HepG2 (cell line): ENCODE data around the gene SEC24D. TPM values are rescaled to one million over a fixed set of nuclear protein-coding genes. Genes with fewer than 3 reads are reported as not detected.

Source experiments
- ATAC-seq: fragments of 200-7000 bp; cut with Tn5 transposase; 3 replicates; pipeline ENCODE4 v1.9.1; 2020; ENCODE audit warnings: mild to moderate bottlenecking, moderate library complexity
- BruUV-seq: library from RNA; stranded (reverse); fragments of 400-500 nt; replicated peaks from 2 replicates; lab custom pipeline; 2021; lab: Mats Ljungman, UMichigan
- CTCF ChIA-PET: fragments of 300-600 bp; formaldehyde crosslinking; extraction: SDS; loops from one replicate; lab custom pipeline; 2021; ENCODE audit warnings: low total read pairs, inconsistent platforms, low intra/inter-chr PET ratio; lab: Yijun Ruan, JAX
- POLR2A ChIA-PET: fragments of 350-600 bp; sonication (Branson Sonifier 250); formaldehyde crosslinking; loops from one replicate; lab custom pipeline; 2020; ENCODE audit warnings: antibody characterized with exemption, inconsistent platforms; lab: Yijun Ruan, JAX
- DNase-seq: peaks from one replicate; pipeline ENCODE4 v3.0.0-alpha.2; 2015; ENCODE audit warnings: low spot score
- FAIRE-seq: peaks from 3 replicates; lab custom pipeline; 2011; peaks lifted over from hg19 to GRCh38; lab: Jason Lieb, UNC
- H2AFZ ChIP-seq: one replicate; pipeline ENCODE4 v1.6.1; 2011; ENCODE audit warnings: low read length, inconsistent platforms
- H3K27ac ChIP-seq: fragments of 300-600 bp; 3 replicates; pipeline ENCODE4 v1.8.0; 2011; ENCODE audit warnings: mixed run types, mild to moderate bottlenecking, mixed read lengths, low read length, inconsistent platforms; ENCODE audit not compliant: insufficient read depth; ENCODE audit errors: extremely low read length
- H3K27me3 ChIP-seq, 2 experiments: fragments of 200-600 bp in 1 of 2; 2 replicates in 1 of 2; 3 replicates in 1 of 2; pipeline versions ENCODE4 v1.6.0 to v1.8.0; 2011; ENCODE audit warnings: low read length in 2 of 2, mild to moderate bottlenecking in 2 of 2, moderate library complexity in 2 of 2, inconsistent platforms in 1 of 2; ENCODE audit not compliant: insufficient read depth in 2 of 2, control insufficient read depth in 1 of 2
- H3K36me3 ChIP-seq, 2 experiments: fragments of 200-600 bp in 1 of 2; replicated peaks in 1 of 2; 2 replicates in 1 of 2; 3 replicates in 1 of 2; pipeline versions ENCODE4 v1.5.1 to v1.8.0; 2011; ENCODE audit warnings: low read length in 2 of 2, inconsistent platforms in 1 of 2; ENCODE audit not compliant: insufficient read depth in 2 of 2, control insufficient read depth in 1 of 2
- H3K4me1 ChIP-seq: 2 replicates; pipeline ENCODE4 v1.5.1; 2012; ENCODE audit warnings: low read length, inconsistent platforms; ENCODE audit not compliant: insufficient read depth
- H3K4me2 ChIP-seq: 2 replicates; pipeline ENCODE4 v1.6.0; 2011; ENCODE audit warnings: low read depth, low read length, inconsistent platforms
- H3K4me3 ChIP-seq, 3 experiments: fragments of 200-600 bp in 1 of 3; sonication (generic), shearing (Covaris generic) in 1 of 3; replicated peaks in 1 of 3; 2 replicates each; pipeline ENCODE4 v1.5.1; 2011 to 2016; ENCODE audit warnings: low read length in 3 of 3, inconsistent platforms in 2 of 3, low read depth in 2 of 3, mild to moderate bottlenecking in 2 of 3, control low read depth in 1 of 3, mixed read lengths in 1 of 3; ENCODE audit not compliant: insufficient read depth in 1 of 3
- H3K79me2 ChIP-seq: one replicate; pipeline ENCODE4 v1.6.1; 2011; ENCODE audit warnings: low read length, inconsistent platforms; ENCODE audit not compliant: insufficient read depth
- H3K9ac ChIP-seq: 2 replicates; pipeline ENCODE4 v1.6.0; 2011; ENCODE audit warnings: mild to moderate bottlenecking, low read depth, low read length, inconsistent platforms; ENCODE audit not compliant: insufficient read depth
- H3K9me3 ChIP-seq: 2 replicates; pipeline ENCODE4 v1.5.1; 2012; ENCODE audit warnings: mild to moderate bottlenecking, low read length
- H4K20me1 ChIP-seq: 2 replicates; pipeline ENCODE4 v1.6.0; 2011; ENCODE audit warnings: inconsistent platforms, mild to moderate bottlenecking, low read length, moderate library complexity; ENCODE audit not compliant: insufficient read depth
- CCDC6 ChIP-seq: sonication (generic); formaldehyde crosslinking; IDR thresholded peaks from 2 replicates; pipeline ENCODE4 v1.8.1; 2022; ENCODE audit warnings: mild to moderate bottlenecking, missing genetic modification reagents, moderate library complexity
- HNF4A ChIP-seq: sonication (generic); formaldehyde crosslinking; IDR thresholded peaks from 2 replicates; pipeline ENCODE4 v1.4.0; 2020; ENCODE audit warnings: missing genetic modification reagents
- NKX3-1 ChIP-seq: sonication (generic); formaldehyde crosslinking; IDR thresholded peaks from 2 replicates; pipeline ENCODE4 v1.5.0; 2020; ENCODE audit warnings: missing genetic modification reagents
- WGBS: methylation state at CpG from one replicate; pipeline ENCODE4 v1.1.6; 2017; ENCODE audit warnings: low lambda C conversion rate; 5-methylcytosine and 5-hydroxymethylcytosine counted together
- in situ Hi-C: cut with HindIII; loops from 2 replicates; pipeline ENCODE4 v1.10.0; 2017; ENCODE audit warnings: low pct_unique_long_range_greater_than_20kb; ENCODE audit not compliant: extremely low pct_ligation_motif_present
- intact Hi-C: fragments of 100-400 bp; cut with micrococcal nuclease; formaldehyde crosslinking; loops from one replicate; pipeline ENCODE4 v1.10.0; 2022; ENCODE audit not compliant: unreplicated experiment
- polyA plus RNA-seq, 8 experiments: library from polyadenylated mRNA; depleted of rRNA in 3 of 8; stranded (reverse) in 7 of 8; unstranded in 1 of 8; fragments of >200 nt; fragmentation: Illumina TruSeq in 4 of 8; extraction: Trizol in 4 of 8; gene quantifications; 2 replicates each; pipeline versions ENCODE4 v1.2.1 to v1.2.3, GENCODE V29; 2011 to 2016; ENCODE audit warnings: low read depth in 4 of 8, missing spikeins in 1 of 8, mixed read lengths in 1 of 8; ENCODE audit not compliant: insufficient read depth in 1 of 8
- total RNA-seq, 5 experiments: library from RNA; depleted of rRNA; stranded (reverse); fragments of >200 nt; fragmentation: Illumina TruSeq; extraction: Trizol; gene quantifications; 2 replicates each; pipeline ENCODE4 v1.2.3, GENCODE V29; 2016; ENCODE audit warnings: low read depth in 1 of 5
- TF ChIP-seq, protein P1 (sequence below): IDR thresholded peaks from 2 replicates; pipeline ENCODE4 v1.6.1; 2016; ENCODE audit warnings: low read depth, control low read depth
- TF ChIP-seq, protein P2 (sequence below): IDR thresholded peaks from 2 replicates; pipeline ENCODE4 v1.6.1; 2016; ENCODE audit warnings: missing compliant biosample characterization, missing genetic modification reagents, borderline replicate concordance

The SEC24D gene
- total and polyA plus RNA-seq, 2 of the 13 experiments (the other 11 are each of a cell fraction or from before 2014, with no cell fraction given), result 30.0 to 51.1 TPM

DNA sequence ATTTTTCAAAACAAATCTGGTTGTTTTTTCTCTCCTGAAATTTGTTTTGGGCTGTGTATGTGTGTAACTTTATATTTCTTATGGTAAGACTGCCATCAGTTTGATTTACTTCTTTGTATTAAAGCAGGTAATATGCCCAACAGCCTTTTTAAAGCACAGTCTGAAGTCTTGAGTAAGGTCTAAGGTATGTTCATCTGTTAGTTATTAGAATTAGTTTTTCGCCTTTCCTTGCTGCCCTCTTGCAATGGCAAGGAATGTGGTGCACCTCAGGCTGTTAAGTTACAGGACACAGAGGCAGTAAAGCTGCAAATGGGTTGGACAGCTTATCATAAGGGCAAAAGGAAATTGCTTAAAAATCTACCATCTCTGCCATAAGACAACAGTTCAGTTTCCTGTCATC is 79.0 kb downstream of the SEC24D start (continued):
- TF ChIP-seq, protein P1, sequence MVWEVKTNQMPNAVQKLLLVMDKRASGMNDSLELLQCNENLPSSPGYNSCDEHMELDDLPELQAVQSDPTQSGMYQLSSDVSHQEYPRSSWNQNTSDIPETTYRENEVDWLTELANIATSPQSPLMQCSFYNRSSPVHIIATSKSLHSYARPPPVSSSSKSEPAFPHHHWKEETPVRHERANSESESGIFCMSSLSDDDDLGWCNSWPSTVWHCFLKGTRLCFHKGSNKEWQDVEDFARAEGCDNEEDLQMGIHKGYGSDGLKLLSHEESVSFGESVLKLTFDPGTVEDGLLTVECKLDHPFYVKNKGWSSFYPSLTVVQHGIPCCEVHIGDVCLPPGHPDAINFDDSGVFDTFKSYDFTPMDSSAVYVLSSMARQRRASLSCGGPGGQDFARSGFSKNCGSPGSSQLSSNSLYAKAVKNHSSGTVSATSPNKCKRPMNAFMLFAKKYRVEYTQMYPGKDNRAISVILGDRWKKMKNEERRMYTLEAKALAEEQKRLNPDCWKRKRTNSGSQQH (CRISPR knock-in tag), result no peak
- TF ChIP-seq, all 625 proteins: peak for 0

DNA sequence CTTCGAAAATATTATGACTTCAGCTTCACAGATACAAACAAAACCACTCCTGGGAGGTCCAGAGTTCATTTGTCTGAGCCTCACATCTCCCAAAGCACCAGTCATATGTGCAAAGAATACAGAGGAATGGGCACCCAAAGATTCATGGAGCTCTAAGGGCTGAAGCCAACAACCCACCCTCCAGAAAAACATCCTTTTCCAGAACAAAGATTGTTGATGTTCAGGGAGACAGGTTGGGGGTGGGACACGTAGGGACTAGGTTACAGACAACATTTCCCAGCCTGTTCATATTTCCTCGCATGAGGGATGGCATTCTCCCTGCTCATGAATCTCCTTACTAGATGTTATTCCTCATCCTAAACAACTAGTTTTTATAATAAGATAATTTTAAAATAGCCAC is 79.5 kb downstream of the SEC24D start:
- DNase-seq, result peak; percentile 6
- WGBS, result 73% methylated on average over 3 of the region's 3 CpGs
- H3K9me3 ChIP-seq, result no peaks in the 10 kb centered on the region
- H3K4me3 ChIP-seq, result no peak overlapping the region
- H3K27me3 ChIP-seq, result no peaks in the 10 kb centered on the region
- no TSS peak for BruUV-seq
- peaks cover 3% of the 10 kb centered on the region; the same call in 1 of the 2 replicates for H4K20me1 ChIP-seq
- H3K4me2 ChIP-seq, result no peak overlapping the region; the same call in 1 of the 2 replicates
- H3K36me3 ChIP-seq, result peaks cover 9 to 26% of the 10 kb centered on the region in 2 experiments
- H3K4me1 ChIP-seq, result peaks cover 48% of the 10 kb centered on the region
- H3K27ac ChIP-seq, result no peak overlapping the region
- no peak overlapping the region for H2AFZ ChIP-seq
- no peaks in the 10 kb centered on the region for H3K79me2 ChIP-seq
- in situ Hi-C loops, result no loop called here
- ATAC-seq, result peak; percentile 70
- CTCF ChIA-PET, result no interaction called here
- H3K9ac ChIP-seq, result no peak overlapping the region
- POLR2A ChIA-PET, result no interaction called here
- FAIRE-seq, result no peak
- intact Hi-C loops, result no loop called here
- TF ChIP-seq HNF4A (CRISPR knock-in tag) (0 out of 2 replicates have a peak, but pooled peaks have one; percentile 25), CCDC6 (CRISPR knock-in tag) (no peak), NKX3-1 (CRISPR knock-in tag) (no peak)
- TF ChIP-seq, protein P2, sequence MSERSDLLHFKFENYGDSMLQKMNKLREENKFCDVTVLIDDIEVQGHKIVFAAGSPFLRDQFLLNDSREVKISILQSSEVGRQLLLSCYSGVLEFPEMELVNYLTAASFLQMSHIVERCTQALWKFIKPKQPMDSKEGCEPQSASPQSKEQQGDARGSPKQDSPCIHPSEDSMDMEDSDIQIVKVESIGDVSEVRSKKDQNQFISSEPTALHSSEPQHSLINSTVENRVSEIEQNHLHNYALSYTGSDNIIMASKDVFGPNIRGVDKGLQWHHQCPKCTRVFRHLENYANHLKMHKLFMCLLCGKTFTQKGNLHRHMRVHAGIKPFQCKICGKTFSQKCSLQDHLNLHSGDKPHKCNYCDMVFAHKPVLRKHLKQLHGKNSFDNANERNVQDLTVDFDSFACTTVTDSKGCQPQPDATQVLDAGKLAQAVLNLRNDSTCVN (CRISPR knock-in tag), result peak; percentile 93
